Measurements from ENCODE around the gene PGPEP1.

- TF ChIP-seq CTCF (conservative IDR thresholded peaks at IDR 0.05; ENCODE audit: low read length) (no peak), EZH2phosphoT487 (IDR thresholded peaks at IDR 0.05; ENCODE audit: borderline replicate concordance) (no peak)
Measured at GRCh38 chr19:18336121-18336520, 4.3 kb upstream of the PGPEP1 start.

Measured in Loucy (cell line).